Right lung (tissue), 5 donors: ENCODE results near the gene AOC2. TPM values are rescaled to one million over a fixed set of nuclear protein-coding genes. Genes with fewer than 3 reads are reported as not detected.
"Not testable (repeated sequence)": the region's sequence is repeated elsewhere in the genome, so short reads cannot be mapped to it uniquely, and the experiment has no call there.

Source experiments
- DNase-seq, 2 donors: peaks; one replicate each; pipeline ENCODE4 v3.0.0-alpha.2; 2013
- polyA plus RNA-seq, 5 donors: library from polyadenylated mRNA; unstranded; fragments of 120-200 nt; gene quantifications; one replicate each; pipeline versions ENCODE4 v1.2.1 to v1.2.3, GENCODE V29; 2013; ENCODE audit warnings: inconsistent platforms in 1 of 5, low replicate concordance in 1 of 5; ENCODE audit not compliant: insufficient read length in 5 of 5, insufficient read depth in 1 of 5

The AOC2 gene
- polyA plus RNA-seq, 5 donors: 1.8 to 3.1 (median 2.6) TPM

GRCh38 chr17:42881706-42882105 lies 37.3 kb downstream of the AOC2 start:
- not testable (repeated sequence) for DNase-seq

GRCh38 chr17:42882166-42882565 lies 37.8 kb downstream of the AOC2 start:
- no peak for DNase-seq

GRCh38 chr17:42883802-42884558 lies 39.6 kb downstream of the AOC2 start:
- DNase-seq: no peak

DNA sequence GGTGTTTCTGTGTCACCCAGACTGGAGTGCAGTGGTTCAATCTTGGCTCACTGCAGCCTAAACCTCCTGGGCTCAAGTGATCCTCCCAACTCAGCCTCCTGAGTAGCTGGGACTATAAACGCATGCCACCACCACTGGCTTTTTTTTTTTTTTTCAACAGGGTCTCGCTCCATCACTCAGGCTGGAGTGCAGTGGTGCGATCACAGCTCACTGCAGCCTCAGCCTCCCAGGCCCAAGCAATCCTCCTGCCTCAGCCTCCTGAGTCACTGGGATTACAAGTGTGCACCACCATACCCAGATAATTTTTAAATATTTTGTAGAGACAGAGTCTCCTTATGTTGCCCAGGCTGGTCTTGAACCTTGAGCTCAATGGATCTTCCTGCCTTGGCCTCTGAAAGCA lies 41.4 kb downstream of the AOC2 start:
- not testable (repeated sequence) for DNase-seq

DNA sequence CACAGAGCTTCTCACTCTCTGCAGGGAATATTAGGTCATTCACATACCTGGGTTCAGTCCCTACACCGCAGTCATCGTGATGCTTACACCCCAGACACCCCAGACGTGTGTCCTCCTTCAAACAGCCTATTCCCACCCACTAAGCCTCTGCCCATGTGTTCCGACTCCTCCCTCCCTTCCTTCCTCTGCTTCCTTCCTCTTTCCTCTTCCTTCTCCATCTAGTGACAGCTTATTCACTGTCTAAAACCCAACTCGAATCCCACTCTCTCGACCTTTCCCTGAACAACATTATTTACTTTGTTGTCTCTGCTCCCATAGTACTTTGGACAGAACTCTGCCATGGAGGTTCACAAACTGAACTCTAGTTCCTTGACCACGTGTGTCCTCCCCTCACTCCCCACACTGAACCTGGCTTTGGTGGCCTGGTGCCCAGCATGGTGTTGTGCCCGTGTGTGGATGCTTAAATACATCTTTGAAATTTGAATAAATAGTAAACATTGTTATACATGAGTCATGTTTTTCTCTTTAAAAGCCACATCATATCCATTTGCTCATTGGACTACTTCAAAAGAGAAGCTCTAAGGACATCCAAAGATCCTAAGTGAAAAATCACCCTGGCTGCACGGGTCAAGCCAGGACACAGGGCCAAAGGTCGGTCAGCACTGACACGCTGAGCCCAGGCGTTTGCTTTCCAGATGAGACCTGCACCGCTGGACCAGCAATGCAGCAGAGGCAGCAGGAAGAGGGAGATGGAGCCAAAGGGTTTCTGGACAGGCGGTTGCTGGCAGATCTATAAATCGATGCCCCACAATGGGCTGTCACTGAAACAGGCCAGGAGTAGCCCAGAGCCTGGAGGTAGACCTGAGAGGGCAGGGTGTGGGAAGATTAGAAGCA lies 42.1 kb downstream of the AOC2 start:
- DNase-seq: no peak

- no peak for DNase-seq
Measured at GRCh38 chr17:42889809-42890208, 45.4 kb downstream of the AOC2 start.

- peak; percentile 49 to 60 for DNase-seq
Measured at GRCh38 chr17:42891539-42892152, 47.3 kb downstream of the AOC2 start.

DNA sequence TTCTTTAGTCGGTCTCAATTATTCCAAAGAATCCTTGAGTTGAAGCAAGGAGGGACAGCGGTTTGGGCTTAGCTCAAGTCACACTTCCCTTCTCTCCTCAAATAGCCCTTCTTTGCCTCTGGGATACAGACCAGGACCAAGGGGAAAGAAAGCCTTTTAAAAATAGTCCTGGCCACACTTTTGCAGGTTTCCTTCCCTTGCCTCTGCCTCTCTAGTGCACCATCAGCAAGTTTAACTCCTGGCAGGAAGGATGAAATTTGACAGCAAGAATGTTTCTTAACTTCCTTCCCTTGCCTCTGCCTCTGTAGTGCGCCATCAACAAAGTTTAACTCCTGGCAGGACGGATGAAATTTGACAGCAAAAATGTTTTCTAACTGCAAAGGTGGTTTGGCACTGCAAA lies 49.0 kb downstream of the AOC2 start:
- peak in 1 of 2 donors; percentile 34 for DNase-seq

GRCh38 chr17:42894283-42895184 lies 50.2 kb downstream of the AOC2 start:
- DNase-seq: no peak

DNA sequence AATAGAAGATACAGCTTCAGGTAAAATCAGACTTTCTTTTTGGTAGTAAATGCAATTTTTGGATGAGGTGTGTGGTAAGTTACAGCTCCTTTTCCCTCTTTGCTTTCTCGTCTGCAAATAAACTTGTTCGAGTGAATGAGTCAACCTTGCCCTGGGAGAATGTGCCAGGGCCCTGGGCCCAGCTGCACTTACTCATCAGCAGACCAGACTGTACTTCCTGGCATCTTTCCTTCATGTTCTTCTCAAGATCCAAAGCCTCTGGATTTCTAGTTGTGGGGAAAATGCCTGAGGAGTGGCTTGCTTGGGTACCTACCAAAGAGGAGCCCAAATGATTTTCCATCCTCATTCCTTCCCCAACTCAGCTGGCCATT lies 50.8 kb downstream of the AOC2 start:
- no peak for DNase-seq

GRCh38 chr17:42898147-42898811 lies 53.9 kb downstream of the AOC2 start:
- DNase-seq: no peak

DNA sequence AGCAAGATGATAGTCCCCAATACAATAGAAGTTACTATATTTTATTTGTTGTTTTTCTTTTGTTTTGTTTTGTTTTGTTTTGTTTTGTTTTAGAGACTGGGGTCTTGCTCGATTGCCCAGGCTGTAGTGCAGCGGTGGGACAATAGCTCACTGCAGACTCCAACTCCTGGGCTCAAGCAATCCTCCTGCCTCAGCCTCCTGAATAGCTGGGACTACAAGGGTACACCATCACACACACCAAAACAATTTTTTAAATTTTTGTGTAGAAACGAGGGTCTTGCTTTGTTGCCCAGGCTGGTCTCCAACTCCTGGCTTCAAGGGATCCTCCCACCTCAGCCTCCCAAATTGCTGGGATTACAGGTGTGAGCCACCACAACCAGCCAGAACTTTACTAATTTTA lies 55.6 kb downstream of the AOC2 start:
- DNase-seq: not testable (repeated sequence)

Other genes with a start within 250 kb of the AOC2 start
- gene RETREG3, start 235.2 kb upstream of the AOC2 start, polyA plus RNA-seq: 10 to 100 TPM; 46.1 to 65.3 (median 56.0) TPM
- 10 to 100 TPM; 32.2 to 46.9 (median 34.9) TPM for gene TUBG1, start 234.9 kb upstream of the AOC2 start, polyA plus RNA-seq
- gene TUBG2, start 185.3 kb upstream of the AOC2 start, polyA plus RNA-seq: 10 to 100 TPM; 25.6 to 44.0 (median 30.0) TPM
- 10 to 100 TPM; 23.9 to 58.4 (median 34.9) TPM for gene PLEKHH3, start 167.6 kb upstream of the AOC2 start, polyA plus RNA-seq
- gene CCR10, start 162.7 kb upstream of the AOC2 start, polyA plus RNA-seq: 1 to 10 TPM in 2 of 5 donors, under 1 TPM in 3; 0.87 to 1.8 (median 0.97) TPM
- gene CNTNAP1, start 162.0 kb upstream of the AOC2 start, polyA plus RNA-seq: 10 to 100 TPM in 2 of 5 donors, 1 to 10 TPM in 3; 7.0 to 13.8 (median 9.5) TPM
- gene EZH1, start 99.5 kb upstream of the AOC2 start, polyA plus RNA-seq: 10 to 100 TPM; 27.1 to 51.7 (median 37.1) TPM
- gene RAMP2, start 83.4 kb upstream of the AOC2 start, polyA plus RNA-seq: 100 to 1,000 TPM; 155 to 221 (median 188) TPM
- 10 to 100 TPM; 66.5 to 77.3 (median 74.6) TPM for gene VPS25, start 71.1 kb upstream of the AOC2 start, polyA plus RNA-seq
- 1 to 10 TPM in 4 of 5 donors, under 1 TPM in 1; 0.82 to 2.1 (median 1.6) TPM for gene WNK4, start 64.0 kb upstream of the AOC2 start, polyA plus RNA-seq
- gene COA3, start 45.9 kb upstream of the AOC2 start, polyA plus RNA-seq: 10 to 100 TPM; 83.6 to 96.6 (median 86.7) TPM
- 1 to 10 TPM; 2.3 to 3.2 (median 2.9) TPM for gene CNTD1, start 45.7 kb upstream of the AOC2 start, polyA plus RNA-seq
- gene BECN1, start 20.3 kb upstream of the AOC2 start, polyA plus RNA-seq: 10 to 100 TPM; 53.9 to 79.4 (median 68.0) TPM
- 10 to 100 TPM; 65.8 to 81.2 (median 74.9) TPM for gene PSME3, start 11.2 kb upstream of the AOC2 start, polyA plus RNA-seq
- gene AOC3, start 6.6 kb downstream of the AOC2 start, polyA plus RNA-seq: 100 to 1,000 TPM; 116 to 203 (median 162) TPM
- gene G6PC1, start 56.2 kb downstream of the AOC2 start, polyA plus RNA-seq: under 1 TPM in 4 of 5 donors, not detected in 1; 0.04 to 0.12 (median 0.05) TPM
- gene AARSD1, start 119.9 kb downstream of the AOC2 start, polyA plus RNA-seq: 10 to 100 TPM; 60.1 to 83.9 (median 66.5) TPM
- 1 to 10 TPM; 1.8 to 5.2 (median 2.1) TPM for gene PTGES3L, start 135.5 kb downstream of the AOC2 start, polyA plus RNA-seq
- 10 to 100 TPM; 10.1 to 12.6 (median 10.6) TPM for gene RUNDC1, start 136.0 kb downstream of the AOC2 start, polyA plus RNA-seq
- 1,000 to 10,000 TPM; 1,519 to 2,134 (median 1,704) TPM for gene RPL27, start 153.8 kb downstream of the AOC2 start, polyA plus RNA-seq
- 10 to 100 TPM; 14.6 to 20.5 (median 16.0) TPM for gene IFI35, start 162.2 kb downstream of the AOC2 start, polyA plus RNA-seq
- 100 to 1,000 TPM; 105 to 148 (median 128) TPM for gene VAT1, start 177.8 kb downstream of the AOC2 start, polyA plus RNA-seq
- 1 to 10 TPM; 1.6 to 2.2 (median 1.9) TPM for gene RND2, start 180.7 kb downstream of the AOC2 start, polyA plus RNA-seq